GM12865 (cell line): ENCODE data around the gene GNG12.

ENCODE experiments used
- DNase-seq: peaks from one replicate; pipeline ENCODE4 v3.0.0; 2010; ENCODE audit warnings: low read depth
- H3K4me3 ChIP-seq: 2 replicates; pipeline ENCODE4 v1.5.1; 2011; ENCODE audit warnings: mild to moderate bottlenecking, low read depth, low read length, control low read depth
- TF ChIP-seq, protein P1 (sequence below): IDR thresholded peaks from 2 replicates; pipeline ENCODE4 v1.5.1; 2011; ENCODE audit warnings: low read length, control low read depth, low read depth, inconsistent platforms; ENCODE audit not compliant: insufficient read depth; ENCODE audit errors: missing control alignments

The GNG12 gene

DNA sequence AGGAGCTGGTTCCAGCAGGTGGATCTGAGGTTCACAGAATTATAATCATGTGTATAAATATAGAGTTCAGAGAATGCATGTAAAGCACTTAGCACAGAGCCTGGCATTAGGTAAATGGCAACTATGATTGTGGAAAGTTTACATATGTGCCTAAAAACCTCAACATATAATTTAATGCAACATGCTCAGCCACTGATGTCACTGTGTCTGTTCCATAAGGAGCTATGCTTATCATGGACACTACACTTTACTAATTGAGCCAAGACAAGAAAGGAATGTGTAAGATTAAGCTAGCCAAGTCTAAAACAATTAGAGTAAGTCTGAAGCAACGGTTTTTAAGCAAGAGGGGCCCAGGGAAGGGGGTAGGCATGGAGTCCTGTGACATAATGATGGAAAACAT lies 61.5 kb downstream of the GNG12 start:
- no peak overlapping the region for H3K4me3 ChIP-seq
- no peak for DNase-seq

DNA sequence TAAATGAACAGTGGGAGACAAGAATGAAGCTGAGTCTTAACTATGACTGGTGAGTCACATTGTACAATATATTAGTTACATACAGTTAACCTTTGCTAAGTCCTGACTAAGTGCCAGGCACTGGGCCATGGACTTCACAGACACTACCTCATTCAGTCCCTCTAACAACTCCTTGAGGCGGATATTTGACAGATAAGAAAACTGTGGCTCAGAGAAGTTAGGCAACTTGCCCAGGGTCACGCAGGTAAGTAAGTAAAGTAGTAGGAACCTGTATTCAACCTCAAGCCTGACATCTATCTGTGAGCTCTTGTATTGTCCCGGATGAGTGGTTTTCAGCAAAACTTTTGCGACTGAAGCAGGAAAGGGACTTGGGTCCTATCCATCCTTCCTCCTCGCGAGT lies 62.1 kb downstream of the GNG12 start:
- peak; percentile 26 for DNase-seq
- TF ChIP-seq, protein P1, sequence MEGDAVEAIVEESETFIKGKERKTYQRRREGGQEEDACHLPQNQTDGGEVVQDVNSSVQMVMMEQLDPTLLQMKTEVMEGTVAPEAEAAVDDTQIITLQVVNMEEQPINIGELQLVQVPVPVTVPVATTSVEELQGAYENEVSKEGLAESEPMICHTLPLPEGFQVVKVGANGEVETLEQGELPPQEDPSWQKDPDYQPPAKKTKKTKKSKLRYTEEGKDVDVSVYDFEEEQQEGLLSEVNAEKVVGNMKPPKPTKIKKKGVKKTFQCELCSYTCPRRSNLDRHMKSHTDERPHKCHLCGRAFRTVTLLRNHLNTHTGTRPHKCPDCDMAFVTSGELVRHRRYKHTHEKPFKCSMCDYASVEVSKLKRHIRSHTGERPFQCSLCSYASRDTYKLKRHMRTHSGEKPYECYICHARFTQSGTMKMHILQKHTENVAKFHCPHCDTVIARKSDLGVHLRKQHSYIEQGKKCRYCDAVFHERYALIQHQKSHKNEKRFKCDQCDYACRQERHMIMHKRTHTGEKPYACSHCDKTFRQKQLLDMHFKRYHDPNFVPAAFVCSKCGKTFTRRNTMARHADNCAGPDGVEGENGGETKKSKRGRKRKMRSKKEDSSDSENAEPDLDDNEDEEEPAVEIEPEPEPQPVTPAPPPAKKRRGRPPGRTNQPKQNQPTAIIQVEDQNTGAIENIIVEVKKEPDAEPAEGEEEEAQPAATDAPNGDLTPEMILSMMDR = peak; percentile 13
- no peak overlapping the region for H3K4me3 ChIP-seq

More for the DNA sequence above, 61.5 kb downstream of the GNG12 start:
- TF ChIP-seq, protein P1 = no peak

DNA sequence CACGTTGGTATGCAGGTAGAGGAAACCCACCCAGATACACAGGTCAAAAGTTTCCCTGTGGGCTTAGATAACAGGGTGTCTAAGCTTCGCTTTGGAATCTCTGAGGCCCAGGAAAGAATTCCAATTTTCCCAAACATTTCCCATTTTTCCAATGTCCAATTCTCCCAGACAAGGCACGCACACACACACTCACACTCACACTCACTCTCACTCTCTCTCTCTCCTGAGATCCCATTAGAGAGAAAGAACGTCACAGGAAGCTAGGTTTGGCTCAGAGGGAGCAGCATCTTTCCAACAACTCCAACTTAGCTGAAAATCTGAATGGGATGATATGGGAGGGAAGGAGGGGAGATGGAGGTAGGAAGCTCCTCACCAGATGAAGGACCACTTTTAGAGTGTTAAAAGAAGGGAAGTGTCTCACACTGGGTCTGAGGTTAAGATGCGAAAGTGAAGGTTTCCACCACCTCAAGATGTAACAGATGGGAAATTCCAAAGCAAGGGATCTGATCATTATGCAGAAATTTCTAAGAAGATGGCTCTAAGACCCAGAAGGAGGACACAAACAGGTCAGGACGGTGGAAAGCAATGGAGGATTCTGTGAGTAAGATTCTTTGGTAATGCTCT lies 63.5 kb downstream of the GNG12 start:
- H3K4me3 ChIP-seq = no peak overlapping the region
- DNase-seq = peak; percentile 18
- TF ChIP-seq, protein P1 = no peak

DNA sequence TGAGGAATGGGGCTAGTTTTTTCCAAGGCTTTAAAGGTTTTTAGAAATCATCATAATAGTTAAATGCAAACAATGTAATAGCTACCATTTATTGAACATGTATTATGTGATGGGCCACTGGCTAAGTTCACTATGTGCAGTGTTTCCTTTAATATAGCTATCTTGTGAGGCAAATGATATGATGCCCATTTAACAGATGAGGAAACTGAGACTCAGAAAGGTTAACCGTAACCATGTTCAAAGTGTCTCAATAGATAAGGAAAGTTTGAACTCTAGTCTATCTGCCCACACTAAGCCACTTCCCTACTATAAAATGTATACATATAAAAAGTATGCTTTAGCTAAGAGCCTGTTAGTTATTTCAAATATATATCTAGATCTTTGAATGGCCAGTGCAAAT lies 64.8 kb downstream of the GNG12 start:
- TF ChIP-seq, protein P1 = no peak
- H3K4me3 ChIP-seq = no peak overlapping the region
- no peak for DNase-seq

DNA sequence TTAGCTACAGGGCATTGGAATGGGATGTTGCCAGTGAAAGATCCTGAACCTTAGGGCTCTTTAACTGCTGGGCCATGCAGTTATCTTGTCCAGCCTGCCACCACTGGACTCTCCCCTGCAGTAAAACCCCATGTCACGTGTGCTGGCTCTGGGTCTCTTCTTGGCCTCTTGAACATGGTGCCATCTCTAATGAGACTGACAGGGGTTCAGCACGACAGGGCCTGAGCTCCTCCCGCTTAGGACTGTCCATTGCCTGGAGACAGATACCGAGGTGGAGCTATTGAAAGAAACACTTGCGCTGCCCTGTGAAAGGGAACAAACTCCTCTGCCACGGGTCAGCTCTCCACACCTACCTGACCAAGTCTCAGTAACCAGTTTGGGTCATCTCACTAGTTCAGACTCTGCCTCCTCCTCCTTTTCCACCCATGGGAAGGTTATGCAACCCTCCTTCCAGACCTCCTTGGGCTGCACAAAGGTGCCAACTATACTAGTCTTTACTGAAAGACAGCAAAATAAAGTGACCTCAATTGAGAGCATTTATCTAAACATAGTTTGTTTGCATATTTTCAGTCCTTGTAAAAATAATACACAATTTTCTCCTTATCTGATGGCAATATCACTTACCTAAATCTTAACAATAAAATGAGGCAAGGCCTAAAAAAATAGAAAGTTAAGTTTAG lies 66.0 kb downstream of the GNG12 start:
- DNase-seq = no peak
- H3K4me3 ChIP-seq = no peak overlapping the region
- TF ChIP-seq, protein P1 = no peak

DNA sequence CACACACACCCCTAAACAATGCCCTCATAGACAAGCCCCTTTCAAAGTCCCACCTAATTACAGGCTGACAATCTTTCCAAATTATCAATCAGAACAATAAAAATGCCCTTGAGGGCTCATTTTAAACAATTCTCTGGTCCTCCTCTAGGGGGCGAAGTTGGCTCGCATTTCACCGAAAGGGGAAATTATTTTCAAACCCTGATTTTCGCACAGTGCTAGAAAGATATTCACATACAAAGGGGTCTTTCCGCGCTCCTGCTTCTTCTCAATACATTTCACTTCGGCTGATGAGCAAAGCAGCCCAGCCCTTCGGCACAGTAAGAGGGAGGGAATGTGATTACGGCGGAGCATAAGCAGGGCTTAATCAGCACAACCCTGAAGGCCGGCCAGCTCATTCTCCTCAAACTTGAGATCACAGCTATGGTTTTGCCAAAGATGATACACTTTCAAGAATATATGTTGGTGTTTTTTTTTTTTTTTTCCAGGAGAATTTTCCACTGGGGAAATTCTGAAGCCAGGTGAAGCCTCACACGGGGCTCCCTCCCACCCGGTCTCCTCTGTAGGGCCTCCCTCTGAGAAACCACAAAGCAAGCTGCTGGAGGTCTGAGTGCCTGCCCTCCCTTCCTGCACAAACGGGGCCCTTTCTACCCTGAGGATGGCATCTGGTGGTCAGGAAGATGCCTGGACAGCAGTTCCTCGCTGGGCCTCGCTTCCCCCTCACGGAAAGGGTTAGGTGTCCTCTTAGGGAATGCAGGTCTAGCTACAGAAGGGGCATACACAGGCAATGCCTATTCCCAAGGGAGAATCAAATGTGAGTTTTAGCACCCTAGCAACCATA lies 66.9 kb downstream of the GNG12 start:
- no peak overlapping the region for H3K4me3 ChIP-seq
- TF ChIP-seq, protein P1 = peak; percentile 71
- peak; percentile 46 for DNase-seq
